Panc1 (cell line): ENCODE results near the gene EYS. TPM values are rescaled to one million over a fixed set of nuclear protein-coding genes. Genes with fewer than 3 reads are reported as not detected.
"Not testable (repeated sequence)": the region's sequence is repeated elsewhere in the genome, so short reads cannot be mapped to it uniquely, and the experiment has no call there.

ENCODE experiments used
- ATAC-seq: fragments of 200-7000 bp; cut with Tn5 transposase; 2 replicates; pipeline ENCODE4 v1.9.1; 2020; ENCODE audit warnings: mild to moderate bottlenecking, moderate library complexity
- BruUV-seq: library from RNA; stranded (reverse); fragments of 400-500 nt; replicated peaks from 2 replicates; lab custom pipeline; 2021; lab: Mats Ljungman, UMichigan
- CTCF ChIA-PET: fragments of 300-600 bp; sonication (Branson Sonifier 250); formaldehyde crosslinking; loops from one replicate; lab custom pipeline; 2022; ENCODE audit warnings: antibody characterized with exemption; lab: Charles Lee
- POLR2A ChIA-PET: fragments of 300-600 bp; sonication (Branson Sonifier 250); formaldehyde crosslinking; loops from one replicate; lab custom pipeline; 2022; ENCODE audit warnings: antibody characterized with exemption; lab: Charles Lee
- DNase-seq: peaks from one replicate; pipeline ENCODE4 v3.0.0-alpha.2; 2010; ENCODE audit warnings: low read depth, low spot score
- H3K27ac ChIP-seq: 2 replicates; pipeline ENCODE4 v1.5.1; 2011; ENCODE audit warnings: mild to moderate bottlenecking, low read length, inconsistent platforms
- H3K27me3 ChIP-seq: fragments of 200-500 bp; sonication (Bioruptor generic); 2 replicates; pipeline ENCODE4 v1.6.0; 2014; ENCODE audit warnings: low read length, inconsistent platforms; ENCODE audit not compliant: control insufficient read depth, insufficient read depth
- H3K36me3 ChIP-seq: fragments of 200-500 bp; sonication (Bioruptor generic); 2 replicates; pipeline ENCODE4 v1.5.1; 2014; ENCODE audit warnings: inconsistent platforms, mild to moderate bottlenecking, low read length, moderate library complexity; ENCODE audit not compliant: control insufficient read depth, insufficient read depth
- H3K4me1 ChIP-seq: 2 replicates; pipeline ENCODE4 v1.5.1; 2011; ENCODE audit warnings: inconsistent platforms, mild to moderate bottlenecking, low read length, moderate library complexity; ENCODE audit not compliant: control insufficient read depth, insufficient read depth
- H3K4me3 ChIP-seq, 2 experiments: 2 replicates each; pipeline ENCODE4 v1.5.1; 2011 to 2012; ENCODE audit warnings: low read depth in 2 of 2, low read length in 2 of 2, mild to moderate bottlenecking in 2 of 2, inconsistent platforms in 1 of 2, moderate library complexity in 1 of 2
- H3K9me3 ChIP-seq: fragments of 200-500 bp; sonication (Bioruptor generic); 2 replicates; pipeline ENCODE4 v1.5.1; 2014; ENCODE audit warnings: low read depth, mild to moderate bottlenecking, inconsistent platforms, low read length, moderate library complexity; ENCODE audit not compliant: control insufficient read depth, insufficient read depth
- CTCF ChIP-seq: fragments of 450-650 bp; IDR thresholded peaks from 2 replicates; pipeline ENCODE4 v1.5.1; 2017; ENCODE audit warnings: mild to moderate bottlenecking
- POLR2AphosphoS5 ChIP-seq: IDR thresholded peaks from 2 replicates; pipeline ENCODE4 v1.6.1; 2012; ENCODE audit warnings: mild to moderate bottlenecking, low read depth, low read length, moderate library complexity
- REST ChIP-seq, 2 experiments: IDR thresholded peaks; 2 replicates each; pipeline ENCODE4 v1.6.1; 2011 to 2012; ENCODE audit warnings: low read depth in 2 of 2, control low read depth in 1 of 2, low read length in 1 of 2, mild to moderate bottlenecking in 1 of 2, moderate library complexity in 1 of 2; ENCODE audit not compliant: insufficient read depth in 1 of 2
- SIN3A ChIP-seq: IDR thresholded peaks from 2 replicates; pipeline ENCODE4 v1.6.1; 2012; ENCODE audit warnings: low read depth, mild to moderate bottlenecking, low read length, moderate library complexity, borderline replicate concordance; ENCODE audit not compliant: insufficient read depth
- TCF7L2 ChIP-seq: IDR thresholded peaks from 2 replicates; pipeline ENCODE4 v1.6.1; 2011; ENCODE audit warnings: mild to moderate bottlenecking, low read depth, low read length, inconsistent platforms
- in situ Hi-C: cut with HindIII; loops from 2 replicates; pipeline ENCODE4 v1.10.0; 2016; ENCODE audit warnings: low sequenced_read_pairs, low pct_unique_long_range_greater_than_20kb
- intact Hi-C: fragments of 100-400 bp; cut with micrococcal nuclease; formaldehyde crosslinking; loops from one replicate; pipeline ENCODE4 v1.10.0; 2022; ENCODE audit not compliant: unreplicated experiment
- total RNA-seq: library from RNA; stranded (reverse); gene quantifications from one replicate; pipeline ENCODE4 v1.2.1, GENCODE V29; 2021; ENCODE audit not compliant: unreplicated experiment

EYS gene
- total RNA-seq, 1 experiment from 2014 or later, result not detected

GRCh38 chr6:65569505-65569904 lies 137.5 kb downstream of the EYS start:
- Histone ChIP-seq H3K4me1 (no peaks in the 10 kb centered on the region), H3K36me3 (no peaks in the 10 kb centered on the region), H3K27me3 (no peaks in the 10 kb centered on the region), H3K9me3 (no peaks in the 10 kb centered on the region), H3K4me3 (no peak overlapping the region), H3K27ac (no peak overlapping the region)
- no peak for ATAC-seq
- CTCF ChIA-PET, result no interaction called here
- in situ Hi-C loops, result no loop called here
- DNase-seq, result no peak
- TF ChIP-seq CTCF (no peak), REST (IDR thresholded peaks at IDR 0.05; ENCODE audit: insufficient read depth in 1 of 2, low read depth in 2 of 2, low read length in 1 of 2) (no peak), TCF7L2 (no peak), POLR2AphosphoS5 (no peak), SIN3A (no peak)
- POLR2A ChIA-PET, result no interaction called here
- no TSS peak for BruUV-seq
- intact Hi-C loops, result no loop called here

GRCh38 chr6:65569056-65569455 lies 138.0 kb downstream of the EYS start:
- H3K27ac ChIP-seq, H3K4me3 ChIP-seq, intact Hi-C loops, H3K27me3 ChIP-seq, H3K36me3 ChIP-seq, ATAC-seq, DNase-seq, H3K9me3 ChIP-seq, BruUV-seq, in situ Hi-C loops, H3K4me1 ChIP-seq, CTCF ChIA-PET, POLR2A ChIA-PET: not testable (repeated sequence)

GRCh38 chr6:65566117-65566516 lies 140.9 kb downstream of the EYS start:
- Histone ChIP-seq H3K27ac (no peak overlapping the region), H3K36me3 (no peaks in the 10 kb centered on the region), H3K4me1 (no peaks in the 10 kb centered on the region), H3K4me3 (no peak overlapping the region), H3K27me3 (no peaks in the 10 kb centered on the region), H3K9me3 (no peaks in the 10 kb centered on the region)
- no peak for TF ChIP-seq SIN3A
- no peak for TF ChIP-seq REST (IDR thresholded peaks at IDR 0.05; ENCODE audit: insufficient read depth in 1 of 2, low read depth in 2 of 2, low read length in 1 of 2)
- TF ChIP-seq CTCF, result peak; percentile 18; the same call in 1 of the 2 replicates
- TF ChIP-seq POLR2AphosphoS5, result no peak
- TF ChIP-seq TCF7L2, result no peak
- POLR2A ChIA-PET, result no interaction called here
- DNase-seq (no peak), ATAC-seq (no peak)
- CTCF ChIA-PET, result interaction anchor here (0.7 kb wide), 1 partner anchor 473 kb away, joined by 3 read pairs; no protein-coding TSS in a partner anchor
- no TSS peak for BruUV-seq
- intact Hi-C loops (no loop called here), in situ Hi-C loops (no loop called here)
